Activated naive CD8-positive, alpha-beta T cell treated with anti-CD3 and anti-CD28 coated beads, Interleukin-2, amount 10 ng/mL, durations not matched to agents 7 days and 5 days (primary cell): ENCODE measurements around the gene CFDP1. TPM values are rescaled to one million over a fixed set of nuclear protein-coding genes. Genes with fewer than 3 reads are reported as not detected.
"Not testable (repeated sequence)": the region's sequence is repeated elsewhere in the genome, so short reads cannot be mapped to it uniquely, and the experiment has no call there.

Source experiments
- ATAC-seq: fragments of 150-1000 bp; cut with Tn5 transposase; one replicate; pipeline ENCODE4 v1.10.0; 2021; ENCODE audit warnings: low read depth, moderate library complexity
- POLR2A ChIA-PET: fragments of 350-600 bp; sonication (Branson Sonifier 250); formaldehyde crosslinking; loops from one replicate; lab custom pipeline; 2021; ENCODE audit warnings: antibody characterized with exemption; lab: Charles Lee
- DNase-seq: peaks from one replicate; pipeline ENCODE4 v3.0.0; 2021
- H3K27ac Mint-ChIP-seq: one replicate; pipeline ENCODE4 v1.8.0; 2022; ENCODE audit warnings: mild to moderate bottlenecking, mixed read lengths
- H3K27me3 Mint-ChIP-seq: one replicate; pipeline ENCODE4 v1.8.0; 2022; ENCODE audit warnings: mild to moderate bottlenecking, moderate library complexity, mixed read lengths
- H3K36me3 Mint-ChIP-seq: one replicate; pipeline ENCODE4 v1.8.0; 2021; ENCODE audit warnings: mild to moderate bottlenecking, mixed read lengths
- H3K4me1 Mint-ChIP-seq: one replicate; pipeline ENCODE4 v1.8.0; 2021; ENCODE audit warnings: mixed read lengths
- H3K4me3 Mint-ChIP-seq: one replicate; pipeline ENCODE4 v1.8.0; 2022; ENCODE audit warnings: mild to moderate bottlenecking, moderate library complexity, mixed read lengths
- H3K9me3 Mint-ChIP-seq: one replicate; pipeline ENCODE4 v1.8.0; 2021; ENCODE audit warnings: mixed read lengths
- total RNA-seq, 2 experiments: library from RNA; stranded (reverse); gene quantifications; one replicate each; pipeline ENCODE4 v1.2.3, GENCODE V29; 2021

The CFDP1 gene
- total RNA-seq, 2 experiments from 2014 or later, result 47.8 to 49.4 TPM

DNA sequence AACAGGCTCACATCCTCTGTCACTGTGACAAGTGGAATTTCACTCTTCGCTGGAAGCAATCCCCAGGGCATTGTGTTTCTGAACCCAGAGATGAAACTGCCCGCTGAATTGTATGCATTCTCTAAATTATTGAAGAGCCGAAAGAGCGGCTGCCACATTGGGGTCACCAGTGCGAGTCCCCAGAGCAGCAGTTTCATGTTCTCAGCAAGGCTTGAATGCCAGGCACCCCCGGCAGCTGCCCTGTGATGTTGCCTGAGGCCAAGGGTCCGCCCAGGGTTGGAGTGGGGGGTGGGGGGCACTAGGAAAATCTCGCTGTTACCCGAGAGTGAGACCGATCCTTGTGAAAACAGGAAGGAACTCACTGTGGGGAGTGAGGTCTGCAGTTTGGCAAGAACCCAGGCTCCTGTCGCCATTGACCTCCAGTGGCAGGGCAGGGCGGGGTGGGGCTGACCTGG lies 161.2 kb downstream of the CFDP1 start:
- no peak for ATAC-seq
- Mint-ChIP-seq H3K27ac (no peak overlapping the region), H3K4me3 (no peak overlapping the region), H3K36me3 (no peaks in the 10 kb centered on the region), H3K27me3 (peaks cover 42% of the 10 kb centered on the region), H3K4me1 (peaks cover 3% of the 10 kb centered on the region), H3K9me3 (no peaks in the 10 kb centered on the region)
- DNase-seq, result no peak
- POLR2A ChIA-PET, result no interaction called here

DNA sequence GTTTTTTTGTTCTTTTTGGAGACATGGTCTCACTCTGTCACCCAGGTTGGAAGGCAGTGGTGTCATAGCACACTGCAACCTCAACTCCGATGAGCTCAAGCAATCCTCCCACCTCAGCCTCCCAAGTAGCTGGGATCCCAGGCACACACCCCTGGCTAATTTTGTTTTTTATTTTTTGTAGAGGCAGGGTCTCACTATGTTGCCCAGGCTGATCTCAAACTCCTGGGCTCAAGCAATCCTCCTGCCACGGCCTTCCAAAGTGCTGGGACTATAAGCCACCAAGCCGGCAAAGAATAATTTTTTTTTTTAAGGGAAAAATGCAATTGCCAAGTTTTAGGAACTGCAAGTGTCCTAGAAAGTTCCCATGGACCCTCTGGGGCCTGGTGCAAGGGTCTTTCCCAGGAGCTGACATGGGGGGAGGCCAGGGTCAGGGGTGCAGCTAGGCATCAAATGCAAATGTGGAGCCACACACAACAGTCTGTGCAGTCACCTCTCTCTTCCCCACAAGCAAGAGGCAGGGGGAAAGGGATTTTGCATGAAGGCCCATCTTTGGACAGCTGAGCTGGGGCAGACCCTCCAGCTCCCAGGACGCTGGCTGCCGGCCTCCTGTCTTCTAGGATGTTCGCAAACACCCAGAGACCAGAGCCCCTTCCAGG lies 161.7 kb downstream of the CFDP1 start:
- no peak overlapping the region for H3K27ac Mint-ChIP-seq
- ATAC-seq (no peak), DNase-seq (no peak)
- no peak overlapping the region for H3K4me3 Mint-ChIP-seq
- no peaks in the 10 kb centered on the region for H3K36me3 Mint-ChIP-seq
- H3K4me1 Mint-ChIP-seq, result peaks cover 3% of the 10 kb centered on the region
- H3K9me3 Mint-ChIP-seq, result no peaks in the 10 kb centered on the region
- POLR2A ChIA-PET, result no interaction called here
- H3K27me3 Mint-ChIP-seq, result peaks cover 45% of the 10 kb centered on the region

DNA sequence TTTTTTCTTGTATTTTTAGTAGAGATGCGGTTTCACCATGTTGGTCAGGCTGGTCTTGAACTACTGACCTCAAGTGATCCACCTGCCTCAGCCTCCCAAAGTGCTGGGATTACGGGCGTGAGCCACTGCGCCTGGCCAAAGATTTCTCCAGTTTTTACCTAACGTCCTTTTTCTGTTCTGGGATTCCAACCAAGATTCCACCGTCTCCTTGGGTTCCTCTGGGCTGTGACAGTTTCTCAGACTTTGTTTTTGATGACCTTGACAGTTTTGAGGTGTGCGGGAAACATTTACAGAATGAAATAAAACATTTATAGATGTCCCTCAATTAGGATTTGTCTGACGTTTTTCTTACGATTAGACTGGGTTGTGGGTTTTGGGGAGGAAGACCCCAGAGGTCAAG lies 163.9 kb downstream of the CFDP1 start:
- H3K27ac Mint-ChIP-seq, DNase-seq, ATAC-seq, H3K4me3 Mint-ChIP-seq, H3K4me1 Mint-ChIP-seq, H3K36me3 Mint-ChIP-seq, POLR2A ChIA-PET, H3K9me3 Mint-ChIP-seq: not testable (repeated sequence)
- peaks cover 46% of the 10 kb centered on the region for H3K27me3 Mint-ChIP-seq

DNA sequence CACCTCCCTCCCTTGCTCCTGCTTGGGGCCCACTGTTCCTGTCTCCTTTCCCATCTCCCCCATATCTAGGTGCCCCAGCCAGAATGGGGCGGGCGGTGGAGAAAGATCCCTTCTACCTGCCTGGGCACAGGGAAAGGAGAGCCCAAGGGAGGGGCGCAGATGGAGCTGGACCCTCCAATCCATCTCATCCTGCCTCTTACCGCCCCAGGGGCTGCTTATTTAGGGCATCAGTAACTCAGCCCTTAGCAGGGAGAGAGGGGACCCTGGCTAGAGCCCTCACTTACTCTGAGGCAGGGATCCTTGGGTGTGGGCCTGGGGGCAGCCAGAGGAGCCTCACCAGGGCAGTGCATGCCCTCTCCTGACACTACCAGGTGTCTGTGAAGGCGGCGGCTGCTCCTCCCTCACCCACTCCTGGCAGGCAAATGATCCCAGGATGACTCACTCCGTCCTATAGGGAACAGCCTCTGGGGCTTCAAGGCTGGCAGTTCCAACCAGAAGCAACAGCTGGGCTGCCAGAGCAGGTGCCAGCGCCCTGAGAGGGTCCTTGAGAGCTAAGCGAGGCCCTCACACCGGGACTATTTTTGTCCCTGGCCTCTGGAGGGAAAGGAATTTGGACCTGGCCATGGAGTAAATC lies 165.6 kb downstream of the CFDP1 start:
- POLR2A ChIA-PET, result no interaction called here
- H3K9me3 Mint-ChIP-seq, result no peaks in the 10 kb centered on the region
- DNase-seq (no peak), ATAC-seq (no peak)
- H3K4me1 Mint-ChIP-seq, result no peaks in the 10 kb centered on the region
- no peak overlapping the region for H3K27ac Mint-ChIP-seq
- H3K4me3 Mint-ChIP-seq, result no peak overlapping the region
- H3K36me3 Mint-ChIP-seq, result no peaks in the 10 kb centered on the region
- H3K27me3 Mint-ChIP-seq, result peaks cover 52% of the 10 kb centered on the region

DNA sequence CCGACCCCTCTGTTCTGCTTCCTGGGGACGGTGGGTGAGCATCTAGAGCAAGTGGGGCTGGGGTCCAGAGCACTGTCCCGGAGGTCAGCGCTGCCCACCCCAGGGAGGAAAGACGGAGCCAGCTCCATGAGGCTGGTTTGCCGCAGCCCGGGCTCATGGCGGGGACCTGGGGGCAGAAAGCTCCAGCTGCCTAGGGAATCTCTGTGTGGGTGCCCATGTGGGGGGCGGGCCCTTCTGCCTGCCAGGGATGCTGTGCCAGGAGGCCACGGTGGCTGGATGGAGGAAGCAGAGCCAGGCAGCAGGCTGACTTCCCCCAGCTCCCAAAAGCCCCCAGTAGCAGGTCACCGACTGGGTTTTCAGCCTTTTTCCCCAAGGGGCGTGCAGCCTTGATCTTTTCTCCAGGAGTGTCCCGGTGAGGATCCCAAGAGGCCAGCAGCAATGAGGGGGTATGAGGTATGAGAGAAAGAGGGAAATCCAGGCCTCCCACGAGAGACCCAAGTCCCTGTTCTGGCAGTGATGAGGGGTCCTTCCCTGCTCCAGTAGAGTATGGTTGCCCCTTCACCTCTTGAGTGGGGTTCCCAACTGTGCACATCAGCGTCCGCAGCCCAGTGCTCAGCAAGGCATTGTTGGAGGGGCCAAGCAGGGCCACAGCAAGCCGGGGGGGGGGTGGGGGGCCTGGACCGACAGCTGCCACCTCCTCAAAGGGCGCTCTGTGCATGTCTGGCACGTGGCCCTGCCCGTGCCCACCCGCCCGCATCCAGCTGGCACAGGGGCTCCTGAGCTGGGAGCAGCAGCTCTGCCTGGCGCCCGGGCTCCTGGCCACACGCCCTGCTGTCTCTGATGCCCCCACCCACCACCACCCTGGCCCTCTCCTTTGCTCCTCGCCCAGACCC lies 166.3 kb downstream of the CFDP1 start:
- Mint-ChIP-seq H3K27me3 (peaks cover 51% of the 10 kb centered on the region), H3K27ac (no peak overlapping the region), H3K4me3 (peak overlapping the region; percentile 50), H3K36me3 (no peaks in the 10 kb centered on the region), H3K4me1 (no peaks in the 10 kb centered on the region), H3K9me3 (no peaks in the 10 kb centered on the region)
- POLR2A ChIA-PET, result no interaction called here
- ATAC-seq (no peak), DNase-seq (no peak)

DNA sequence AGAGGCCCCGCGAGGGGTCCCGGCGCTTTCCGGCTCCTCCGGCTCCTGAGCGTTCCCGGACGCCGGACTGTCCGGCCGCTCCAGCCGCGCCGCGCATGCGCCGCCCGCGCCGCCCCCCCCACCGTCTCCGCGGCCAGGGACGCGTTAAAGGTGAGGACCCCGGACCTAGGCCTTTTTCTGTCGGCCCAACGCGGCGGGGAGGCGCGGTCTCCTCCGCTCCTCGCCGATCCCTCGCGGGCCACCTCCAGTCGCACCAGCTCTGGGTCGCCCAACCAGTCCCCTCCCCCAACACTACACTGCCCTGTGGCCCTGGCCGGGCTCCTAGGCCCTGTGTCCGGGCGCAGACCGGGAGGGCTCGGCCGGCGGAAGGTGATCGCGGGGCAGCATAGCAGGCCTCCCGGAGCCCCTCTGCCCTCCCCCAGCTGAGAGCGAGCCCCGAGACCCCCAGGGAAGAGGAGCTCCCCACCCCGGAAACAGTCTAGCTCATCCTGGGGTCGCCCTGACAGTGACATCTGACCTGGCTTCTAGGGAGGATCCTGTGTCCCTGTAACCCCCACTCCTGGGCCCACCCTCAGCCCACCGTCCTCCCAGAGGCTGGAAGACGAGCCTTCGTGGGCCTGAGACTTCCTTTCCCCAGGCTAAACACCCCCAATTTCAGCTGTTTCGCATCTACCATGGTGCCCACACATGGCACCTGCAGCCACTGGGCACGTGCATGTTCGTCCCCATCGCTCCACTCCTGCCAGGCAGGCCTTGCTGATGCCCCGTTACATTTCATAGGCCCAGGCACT lies 167.2 kb downstream of the CFDP1 start:
- peak overlapping the region; percentile 50 for H3K4me3 Mint-ChIP-seq
- DNase-seq, result no peak

DNA sequence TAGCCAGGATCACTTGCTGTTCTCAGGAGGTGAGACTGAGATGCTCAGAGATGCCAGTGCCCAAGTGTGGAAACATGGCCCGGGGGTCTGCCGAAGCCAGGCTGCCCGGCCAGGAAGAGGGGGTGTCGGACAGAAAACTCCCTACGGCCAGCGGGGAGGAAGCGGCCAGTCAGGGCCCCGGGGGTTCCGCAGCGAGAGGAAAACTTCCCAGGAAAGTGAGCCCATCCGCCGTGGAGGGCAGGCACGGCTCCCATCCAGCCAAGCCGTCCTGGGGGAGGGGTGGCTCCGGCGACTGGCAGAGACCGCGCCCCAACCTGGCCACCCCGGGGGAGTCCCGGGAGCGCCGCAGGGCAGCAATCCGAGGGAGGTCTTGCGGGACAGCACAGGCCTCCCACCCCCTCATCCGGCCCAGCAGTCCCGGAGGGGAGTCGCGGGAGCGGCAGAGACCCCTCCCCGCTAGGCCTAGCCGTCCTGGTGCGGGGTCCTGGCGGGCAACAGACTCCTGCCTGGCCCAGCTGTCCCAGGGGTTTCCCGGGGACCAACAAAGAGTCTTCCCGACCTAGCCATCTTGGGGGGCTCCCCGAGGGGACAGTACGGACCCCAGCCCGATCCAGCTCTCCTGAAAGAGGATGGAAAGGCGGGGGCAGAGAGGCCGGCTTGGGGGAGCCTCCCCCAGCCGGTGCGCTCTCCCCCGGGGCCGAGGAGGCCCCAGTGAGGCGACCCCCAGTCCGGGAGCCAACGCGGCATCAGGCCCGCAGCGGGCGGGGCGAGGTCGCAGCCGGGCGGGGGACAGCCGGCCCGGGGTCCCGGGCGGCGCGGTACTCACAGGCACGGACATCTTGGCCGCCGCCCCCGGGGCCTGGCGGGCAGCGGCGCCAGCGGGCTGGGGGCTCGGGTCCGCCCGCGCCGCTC lies 168.0 kb downstream of the CFDP1 start:
- ATAC-seq, result no peak

More for the DNA sequence above, 167.2 kb downstream of the CFDP1 start:
- Mint-ChIP-seq H3K4me1 (no peaks in the 10 kb centered on the region), H3K27me3 (peaks cover 49% of the 10 kb centered on the region), H3K36me3 (no peaks in the 10 kb centered on the region), H3K9me3 (no peaks in the 10 kb centered on the region), H3K27ac (no peak overlapping the region)
- POLR2A ChIA-PET, result no interaction called here
- no peak for ATAC-seq

DNA sequence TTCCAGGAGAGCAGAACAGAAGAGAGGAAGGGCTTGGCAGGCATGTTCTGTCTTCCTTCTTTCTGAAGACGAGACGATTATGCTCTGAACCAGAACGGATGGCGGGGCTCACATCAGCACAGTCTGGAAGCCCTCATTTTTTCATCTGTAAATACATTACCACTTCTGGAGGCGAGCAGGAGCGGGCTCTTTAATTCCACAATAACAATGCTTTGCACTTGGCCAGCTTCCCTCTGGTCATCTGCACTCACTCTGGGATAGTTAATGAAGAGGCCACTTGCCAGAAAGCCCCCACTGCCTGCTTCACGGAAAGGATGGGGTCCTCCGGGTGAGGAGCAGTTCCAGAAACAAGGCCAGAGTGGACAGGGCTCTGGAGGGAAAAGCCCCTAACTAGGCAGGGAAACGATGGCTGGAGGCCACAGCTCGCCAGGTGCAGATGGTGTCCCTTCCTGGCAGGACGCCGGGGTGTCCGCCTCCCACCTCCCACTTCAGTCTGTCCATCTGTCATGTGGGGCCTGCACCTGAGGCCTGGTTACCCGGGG lies 168.8 kb downstream of the CFDP1 start:
- peaks cover 55% of the 10 kb centered on the region for H3K27me3 Mint-ChIP-seq
- no peaks in the 10 kb centered on the region for H3K9me3 Mint-ChIP-seq
- DNase-seq (no peak), ATAC-seq (no peak)
- H3K36me3 Mint-ChIP-seq, result no peaks in the 10 kb centered on the region
- no peak overlapping the region for H3K27ac Mint-ChIP-seq
- no peaks in the 10 kb centered on the region for H3K4me1 Mint-ChIP-seq
- POLR2A ChIA-PET, result no interaction called here
- H3K4me3 Mint-ChIP-seq, result no peak overlapping the region

More for the DNA sequence above, 168.0 kb downstream of the CFDP1 start:
- POLR2A ChIA-PET, result no interaction called here
- Mint-ChIP-seq H3K4me1 (no peaks in the 10 kb centered on the region), H3K27ac (no peak overlapping the region), H3K9me3 (no peaks in the 10 kb centered on the region), H3K4me3 (no peak overlapping the region), H3K27me3 (peaks cover 55% of the 10 kb centered on the region), H3K36me3 (no peaks in the 10 kb centered on the region)
- no peak for DNase-seq

DNA sequence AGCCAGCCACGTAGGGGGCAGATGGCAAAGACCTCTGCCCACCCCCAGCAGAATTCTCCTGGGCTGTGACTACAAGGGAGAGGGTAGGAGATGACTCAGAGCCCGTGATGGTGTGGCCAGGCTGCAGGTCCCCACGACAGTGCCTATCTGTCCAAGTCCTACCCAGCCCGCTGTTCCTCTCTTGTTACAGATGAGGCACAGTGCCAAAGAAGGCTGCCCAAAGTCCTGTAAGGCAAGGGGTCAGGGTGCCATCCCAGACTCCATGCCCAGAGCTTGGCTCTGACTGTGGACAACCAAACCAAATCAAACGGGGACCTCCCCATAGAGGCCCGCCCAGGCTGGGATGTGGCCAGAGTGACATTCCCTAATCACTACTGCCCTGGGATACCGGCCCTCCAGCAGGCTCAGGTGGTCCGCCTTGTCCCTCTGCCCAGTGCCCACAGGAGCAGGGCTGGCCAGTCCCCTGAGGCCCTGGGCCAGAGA lies 169.3 kb downstream of the CFDP1 start:
- no peak overlapping the region for H3K4me3 Mint-ChIP-seq
- no peak for DNase-seq

DNA sequence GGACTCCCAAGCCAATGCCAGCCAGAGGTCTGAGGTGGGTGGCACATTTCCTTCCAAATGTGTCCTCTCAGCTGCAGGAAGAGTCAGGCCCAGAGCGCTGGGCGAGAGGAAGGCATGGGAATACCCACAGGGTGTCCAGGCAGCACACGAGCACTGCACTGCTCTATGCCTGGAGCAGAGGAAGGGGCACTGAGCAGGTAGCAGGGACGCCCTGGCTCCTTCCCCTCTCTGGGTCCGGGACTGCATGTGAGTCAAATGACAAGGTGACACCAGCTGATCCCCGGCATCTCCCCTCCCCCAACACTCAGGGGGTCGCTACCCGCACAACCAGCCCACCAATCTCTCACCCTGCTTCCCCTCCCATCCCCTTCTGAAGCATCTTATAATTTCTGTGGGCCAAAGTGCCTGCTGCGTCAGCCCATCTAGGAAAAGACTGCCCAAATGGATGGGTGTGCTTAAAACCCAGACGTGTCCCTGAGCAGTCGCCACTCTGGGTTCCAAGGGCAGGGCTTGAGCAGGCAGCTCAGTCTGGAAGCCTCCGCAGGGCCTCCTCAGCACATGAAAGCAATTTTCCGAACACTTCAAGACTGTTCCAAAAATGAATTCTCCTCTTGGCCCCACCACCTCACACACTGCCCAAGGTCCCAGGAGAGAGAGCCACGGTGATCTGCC lies 169.9 kb downstream of the CFDP1 start:
- ATAC-seq (no peak), DNase-seq (no peak)
- H3K27me3 Mint-ChIP-seq, result peaks cover 60% of the 10 kb centered on the region
- POLR2A ChIA-PET, result no interaction called here
- H3K4me1 Mint-ChIP-seq, result no peaks in the 10 kb centered on the region
- H3K9me3 Mint-ChIP-seq, result no peaks in the 10 kb centered on the region
- no peak overlapping the region for H3K4me3 Mint-ChIP-seq
- H3K27ac Mint-ChIP-seq, result no peak overlapping the region
- no peaks in the 10 kb centered on the region for H3K36me3 Mint-ChIP-seq

More for the DNA sequence above, 169.3 kb downstream of the CFDP1 start:
- Mint-ChIP-seq H3K9me3 (no peaks in the 10 kb centered on the region), H3K27me3 (peaks cover 57% of the 10 kb centered on the region), H3K36me3 (no peaks in the 10 kb centered on the region), H3K27ac (no peak overlapping the region), H3K4me1 (no peaks in the 10 kb centered on the region)
- no peak for ATAC-seq
- POLR2A ChIA-PET, result no interaction called here

DNA sequence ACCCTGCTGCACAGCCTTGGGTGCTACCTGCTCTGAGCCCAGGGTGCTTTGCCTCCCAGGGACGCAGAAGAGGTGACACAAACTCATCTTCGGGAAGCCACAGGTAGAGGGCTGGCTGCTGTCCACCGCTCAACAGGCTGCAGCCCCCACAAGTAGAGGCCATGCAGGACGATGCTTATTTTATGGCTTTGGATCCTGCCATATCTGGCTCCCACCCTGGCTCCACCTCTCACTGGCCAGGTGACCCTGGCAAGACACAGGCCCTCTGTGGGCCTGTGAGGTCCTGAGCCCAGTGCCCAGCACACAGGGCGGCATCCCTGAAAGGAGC lies 170.5 kb downstream of the CFDP1 start:
- Mint-ChIP-seq H3K27me3 (peaks cover 66% of the 10 kb centered on the region), H3K27ac (no peak overlapping the region), H3K9me3 (no peaks in the 10 kb centered on the region), H3K36me3 (no peaks in the 10 kb centered on the region), H3K4me1 (no peaks in the 10 kb centered on the region), H3K4me3 (no peak overlapping the region)
- no peak for ATAC-seq
- no peak for DNase-seq
- POLR2A ChIA-PET, result no interaction called here
